PC-9 (cell line): ENCODE data around the gene RXRA. TPM values are rescaled to one million over a fixed set of nuclear protein-coding genes. Genes with fewer than 3 reads are reported as not detected.

Experiments used
- BruUV-seq: library from RNA; stranded (reverse); fragments of 400-500 nt; replicated peaks from 2 replicates; lab custom pipeline; 2021; lab: Mats Ljungman, UMichigan
- CTCF ChIA-PET: fragments of 300-600 bp; sonication (Branson Sonifier 250); formaldehyde crosslinking; loops from one replicate; lab custom pipeline; 2022; ENCODE audit warnings: antibody characterized with exemption; lab: Charles Lee
- POLR2A ChIA-PET: fragments of 300-600 bp; sonication (Branson Sonifier 250); formaldehyde crosslinking; loops from one replicate; lab custom pipeline; 2022; ENCODE audit warnings: antibody characterized with exemption; ENCODE audit not compliant: unreplicated experiment; lab: Charles Lee
- DNase-seq, 2 experiments: peaks; one replicate each; pipeline versions ENCODE4 v3.0.0 to v3.0.0-alpha.2; 2015 to 2022; ENCODE audit warnings: mixed read lengths in 1 of 2
- H2AFZ ChIP-seq: fragments of 200-600 bp; sonication (generic); 2 replicates; pipeline ENCODE4 v1.8.1; 2017; ENCODE audit warnings: antibody characterized with exemption
- H3F3A ChIP-seq: fragments of 200-600 bp; sonication (generic); 2 replicates; pipeline ENCODE4 v1.8.1; 2017; ENCODE audit warnings: antibody characterized with exemption, mild to moderate bottlenecking, low read depth; ENCODE audit not compliant: insufficient read depth
- H3K27ac ChIP-seq: fragments of 200-600 bp; sonication (generic); 2 replicates; pipeline ENCODE4 v1.6.1; 2016; ENCODE audit warnings: mixed run types
- H3K27me3 ChIP-seq: fragments of 200-600 bp; sonication (generic); 2 replicates; pipeline ENCODE4 v1.6.1; 2016; ENCODE audit warnings: low read depth, mixed run types; ENCODE audit not compliant: insufficient read depth
- H3K36me3 ChIP-seq: fragments of 200-600 bp; sonication (generic); 2 replicates; pipeline ENCODE4 v1.6.1; 2016; ENCODE audit warnings: low read depth, mixed run types
- H3K4me1 ChIP-seq: fragments of 200-600 bp; sonication (generic); replicated peaks from 2 replicates; pipeline ENCODE4 v1.6.1; 2016; ENCODE audit warnings: mixed run types; ENCODE audit not compliant: insufficient read depth
- H3K4me2 ChIP-seq: fragments of 200-600 bp; sonication (generic); 2 replicates; pipeline ENCODE4 v1.6.1; 2017; ENCODE audit warnings: mixed run types
- H3K4me3 ChIP-seq: fragments of 200-600 bp; sonication (generic); 2 replicates; pipeline ENCODE4 v1.6.1; 2016; ENCODE audit warnings: mixed run types
- H3K79me2 ChIP-seq: fragments of 200-600 bp; sonication (generic); 2 replicates; pipeline ENCODE4 v1.6.1; 2017; ENCODE audit warnings: low read depth, mixed run types
- H3K9me2 ChIP-seq: fragments of 200-600 bp; sonication (generic); 2 replicates; pipeline ENCODE4 v1.8.1; 2017; ENCODE audit warnings: mild to moderate bottlenecking; ENCODE audit not compliant: insufficient read depth
- H3K9me3 ChIP-seq: fragments of 200-600 bp; sonication (generic); 2 replicates; pipeline ENCODE4 v1.8.1; 2016; ENCODE audit warnings: low read depth; ENCODE audit not compliant: insufficient read depth
- H4K20me1 ChIP-seq: fragments of 200-600 bp; sonication (generic); 2 replicates; pipeline ENCODE4 v1.8.1; 2017; ENCODE audit not compliant: insufficient read depth
- CTCF ChIP-seq: fragments of 200-600 bp; sonication (generic); conservative IDR thresholded peaks from 2 replicates; pipeline ENCODE4 v1.6.1; 2017; ENCODE audit warnings: mixed run types, antibody characterized with exemption, mild to moderate bottlenecking, moderate library complexity
- EZH2 ChIP-seq: fragments of 200-600 bp; sonication (generic); IDR thresholded peaks from 2 replicates; pipeline ENCODE4 v1.8.0; 2017; ENCODE audit warnings: antibody characterized with exemption, low read depth
- intact Hi-C: fragments of 100-400 bp; cut with micrococcal nuclease; formaldehyde crosslinking; loops from one replicate; pipeline ENCODE4 v1.10.0; 2022; ENCODE audit not compliant: unreplicated experiment
- total RNA-seq: library from RNA; stranded (reverse); gene quantifications from 2 replicates; pipeline ENCODE4 v1.2.3, GENCODE V29; 2021

RXRA gene
- total RNA-seq, 1 experiment from 2014 or later: 146 TPM

DNA sequence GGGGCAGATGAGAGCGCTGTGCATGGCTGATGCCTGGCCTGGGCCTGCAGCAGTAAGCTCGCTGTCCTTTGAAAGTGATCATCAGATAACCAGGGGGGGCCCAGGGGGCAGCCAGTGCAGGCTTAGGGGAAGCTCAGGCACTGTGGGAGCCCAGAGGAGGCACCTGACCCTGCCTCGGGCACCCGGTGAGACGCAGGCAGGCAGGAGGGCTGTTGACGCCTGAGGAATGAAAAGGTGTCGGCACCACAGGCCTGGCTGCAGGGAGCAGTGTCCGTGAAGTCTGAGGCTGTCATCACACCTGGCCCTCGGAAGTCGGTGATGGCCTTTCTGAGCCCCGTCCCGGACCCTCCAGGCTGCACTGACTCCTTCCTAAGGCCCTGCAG lies 84.6 kb downstream of the RXRA start:
- intact Hi-C loops: no loop called here
- no TSS peak for BruUV-seq
- POLR2A ChIA-PET: interaction anchor here (1.5 kb wide), 1 partner anchor 32 kb away, joined by 5 read pairs; no protein-coding TSS in a partner anchor

DNA sequence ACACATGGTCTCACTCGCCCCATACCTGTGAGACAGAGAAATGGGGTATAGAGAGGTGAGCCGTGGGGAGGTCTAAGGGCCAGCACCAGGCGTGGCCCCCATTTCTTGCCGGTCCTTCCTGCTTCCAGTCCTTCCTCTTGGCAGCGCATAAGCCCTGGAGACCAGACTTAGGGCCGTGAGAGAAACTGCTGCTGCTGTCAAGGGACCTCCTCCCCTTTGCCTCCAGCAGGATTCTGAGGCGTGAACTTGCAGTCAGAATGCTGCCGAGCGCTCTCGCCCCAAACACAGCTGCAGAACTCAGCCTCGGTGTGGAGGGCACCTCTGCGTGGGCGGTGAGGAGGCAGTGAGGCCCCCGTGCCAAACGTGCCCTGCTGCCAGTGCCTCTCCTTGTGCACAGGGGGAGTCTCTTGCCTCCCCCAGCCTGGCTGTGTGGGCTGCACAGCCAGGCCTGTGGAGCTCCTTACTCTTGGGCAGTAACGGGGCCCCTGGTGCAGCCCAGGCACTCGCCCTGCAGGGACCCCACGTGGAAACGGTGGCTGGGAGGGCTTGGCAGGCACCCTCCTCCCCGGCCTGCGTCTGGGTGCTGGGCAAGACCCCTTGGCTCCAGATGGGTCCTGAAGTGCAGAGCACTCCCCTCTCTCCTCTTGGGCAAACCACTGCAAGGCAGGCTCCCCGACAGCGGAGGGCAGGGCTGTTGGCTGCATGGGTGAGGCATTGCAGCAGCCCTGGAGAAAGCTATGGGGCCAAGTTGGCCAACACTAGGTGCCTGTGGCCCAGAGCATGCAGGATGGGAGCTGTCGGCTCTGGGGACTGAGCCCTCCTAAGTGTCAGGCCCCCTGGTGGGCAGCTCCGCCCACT lies 85.4 kb downstream of the RXRA start:
- Histone ChIP-seq H4K20me1 (peaks cover 3% of the 10 kb centered on the region; the same call in 1 of the 2 replicates), H2AFZ (no peak overlapping the region), H3K4me2 (peak overlapping the region; percentile 70), H3K9me3 (no peaks in the 10 kb centered on the region), H3K27me3 (no peaks in the 10 kb centered on the region), H3K79me2 (peaks cover 63% of the 10 kb centered on the region), H3K4me1 (peaks cover 69% of the 10 kb centered on the region), H3K4me3 (no peak overlapping the region), H3K36me3 (no peaks in the 10 kb centered on the region), H3K9me2 (no peaks in the 10 kb centered on the region), H3F3A (peaks cover 20% of the 10 kb centered on the region; the same call in 1 of the 2 replicates), H3K27ac (peak overlapping the region; percentile 26)
- CTCF ChIA-PET: interaction anchor here (1.3 kb wide), 1 partner anchor 45 kb away, joined by 5 read pairs; no protein-coding TSS in a partner anchor
- POLR2A ChIA-PET: interaction anchor here (0.6 kb wide), 1 partner anchor 84 kb away, joined by 3 read pairs; no protein-coding TSS in a partner anchor
- intact Hi-C loops: loop anchor here (1.0 to 2.0 kb wide), 5 partner anchors 23 to 241 kb away; no protein-coding TSS in a partner anchor
- DNase-seq: peak in 1 of 2 experiments; percentile 48
- no peak for TF ChIP-seq EZH2
- no peak for TF ChIP-seq CTCF
- no TSS peak for BruUV-seq

More for the DNA sequence above, 84.6 kb downstream of the RXRA start:
- CTCF ChIA-PET: no interaction called here
- Histone ChIP-seq H3K27ac (peak overlapping the region; percentile 26; the same call in 1 of the 2 replicates), H3K9me2 (no peaks in the 10 kb centered on the region), H4K20me1 (peaks cover 3% of the 10 kb centered on the region; the same call in 1 of the 2 replicates), H3F3A (peaks cover 28% of the 10 kb centered on the region; the same call in 1 of the 2 replicates), H3K27me3 (no peaks in the 10 kb centered on the region), H3K9me3 (no peaks in the 10 kb centered on the region), H3K4me2 (peak overlapping the region; percentile 70; the same call in 1 of the 2 replicates), H3K36me3 (no peaks in the 10 kb centered on the region), H3K4me3 (no peak overlapping the region), H3K79me2 (peaks cover 71% of the 10 kb centered on the region), H2AFZ (no peak overlapping the region), H3K4me1 (peaks cover 78% of the 10 kb centered on the region)
- no peak for DNase-seq
- TF ChIP-seq EZH2: no peak
- no peak for TF ChIP-seq CTCF

DNA sequence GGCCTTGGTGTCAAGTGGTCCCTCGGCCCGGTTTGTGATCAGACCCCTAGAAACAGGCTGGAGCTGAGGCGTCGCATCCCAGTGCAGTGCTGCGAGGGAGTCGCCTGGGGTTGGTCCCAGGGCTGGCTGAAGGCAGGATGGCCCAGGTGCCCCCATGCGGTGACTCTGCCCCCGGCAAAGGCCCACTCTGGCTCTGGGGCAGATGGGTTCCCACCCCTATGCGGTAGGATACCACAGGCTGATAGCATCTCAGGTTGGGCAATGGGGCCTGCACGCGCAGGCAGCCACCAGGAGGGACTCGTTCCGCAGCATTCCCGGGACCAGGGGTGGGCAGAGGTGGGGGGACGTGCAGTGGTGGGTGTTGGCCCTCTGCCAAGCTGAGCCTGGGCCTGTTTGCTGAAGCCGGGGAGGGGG lies 86.0 kb downstream of the RXRA start:
- Histone ChIP-seq H3K79me2 (peaks cover 60% of the 10 kb centered on the region), H3K9me2 (no peaks in the 10 kb centered on the region), H3K9me3 (no peaks in the 10 kb centered on the region), H3K4me1 (peaks cover 64% of the 10 kb centered on the region), H3K27me3 (no peaks in the 10 kb centered on the region), H3K4me2 (peak overlapping the region; percentile 70), H4K20me1 (peaks cover 3% of the 10 kb centered on the region; the same call in 1 of the 2 replicates), H3K4me3 (no peak overlapping the region), H3F3A (peaks cover 15% of the 10 kb centered on the region; the same call in 1 of the 2 replicates), H3K36me3 (no peaks in the 10 kb centered on the region), H3K27ac (peak overlapping the region; percentile 26), H2AFZ (no peak overlapping the region)
- TF ChIP-seq CTCF: peak; percentile 47; the same call in 1 of the 2 replicates
- no peak for TF ChIP-seq EZH2
- no TSS peak for BruUV-seq
- CTCF ChIA-PET: interaction anchor here (0.5 to 1.3 kb wide), 2 partner anchors 46 to 388 kb away, joined by 4 to 5 read pairs; no protein-coding TSS in a partner anchor
- POLR2A ChIA-PET: no interaction called here
- DNase-seq: peak; percentile 78 to 96
- intact Hi-C loops: loop anchor here (1.0 to 2.0 kb wide), 5 partner anchors 22 to 242 kb away; no protein-coding TSS in a partner anchor
